Measurements from ENCODE around the gene PRKAA1. TPM values are rescaled to one million over a fixed set of nuclear protein-coding genes. Genes with fewer than 3 reads are reported as not detected.

Gene PRKAA1
- polyA plus RNA-seq, 1 donor from 2014 or later: 66.9 TPM

- Histone ChIP-seq H3K4me3 (ENCODE audit: low read length) (no peak overlapping the region), H3K4me2 (ENCODE audit: low read length) (no peak overlapping the region), H3K36me3 (ENCODE audit: insufficient read depth, low read length) (no peaks in the 10 kb centered on the region), H2AFZ (ENCODE audit: low read depth, low read length) (no peak overlapping the region), H3K27me3 (ENCODE audit: insufficient read depth, low read depth, low read length) (no peaks in the 10 kb centered on the region), H3K79me2 (replicated peaks; ENCODE audit: insufficient read depth, low read length) (peaks cover 27% of the 10 kb centered on the region), H3F3A (ENCODE audit: insufficient read depth, low read length, poor library complexity, severe bottlenecking) (no peaks in the 10 kb centered on the region), H3K9ac (ENCODE audit: low read length) (no peak overlapping the region), H4K20me1 (ENCODE audit: insufficient read depth) (no peaks in the 10 kb centered on the region), H3K27ac (ENCODE audit: low read length) (no peak overlapping the region), H3K9me2 (ENCODE audit: insufficient read depth, low read length) (no peaks in the 10 kb centered on the region), H3K9me3 (ENCODE audit: low read length) (no peaks in the 10 kb centered on the region)
- TF ChIP-seq TAF1 (IDR thresholded peaks at IDR 0.05; ENCODE audit: low read depth): no peak
- no peak for TF ChIP-seq MXI1 (conservative IDR thresholded peaks at IDR 0.05; ENCODE audit: poor library complexity, severe bottlenecking)
- no peak for TF ChIP-seq EZH2 (IDR thresholded peaks at IDR 0.05; ENCODE audit: borderline replicate concordance, insufficient read depth, low read length, poor library complexity, severe bottlenecking)
- TF ChIP-seq SMC3 (conservative IDR thresholded peaks at IDR 0.05; ENCODE audit: poor library complexity): no peak
- TF ChIP-seq POLR2AphosphoS5 (IDR thresholded peaks at IDR 0.05): no peak
- no peak for TF ChIP-seq RAD21 (conservative IDR thresholded peaks at IDR 0.05)
- TF ChIP-seq CTCF (IDR thresholded peaks at IDR 0.05; ENCODE audit: poor library complexity, severe bottlenecking): no peak
- TF ChIP-seq EP300 (conservative IDR thresholded peaks at IDR 0.05; ENCODE audit: poor library complexity, severe bottlenecking): no peak
- no peak for TF ChIP-seq REST (IDR thresholded peaks at IDR 0.05; ENCODE audit: borderline replicate concordance)
Observed at GRCh38 chr5:40757400-40757799, 40.8 kb downstream of the PRKAA1 start.

GRCh38 chr5:40755407-40756365, 42.5 kb downstream of the PRKAA1 start, which contains the start of gene TTC33:
TSS of gene TTC33 (minus strand) at chr5:40755961. CDS start at chr5:40747018, 8,943 bp downstream.
- TF ChIP-seq POLR2AphosphoS5 (IDR thresholded peaks at IDR 0.05) (peak; percentile 76), CTCF (IDR thresholded peaks at IDR 0.05; ENCODE audit: poor library complexity, severe bottlenecking) (peak; percentile 91), RAD21 (conservative IDR thresholded peaks at IDR 0.05) (peak; percentile 67), TAF1 (IDR thresholded peaks at IDR 0.05; ENCODE audit: low read depth) (peak; percentile 59), SMC3 (conservative IDR thresholded peaks at IDR 0.05; ENCODE audit: poor library complexity) (peak; percentile 71), MXI1 (conservative IDR thresholded peaks at IDR 0.05; ENCODE audit: poor library complexity, severe bottlenecking) (peak; percentile 78), REST (IDR thresholded peaks at IDR 0.05; ENCODE audit: borderline replicate concordance) (no peak), EZH2 (IDR thresholded peaks at IDR 0.05; ENCODE audit: borderline replicate concordance, insufficient read depth, low read length, poor library complexity, severe bottlenecking) (no peak), EP300 (conservative IDR thresholded peaks at IDR 0.05; ENCODE audit: poor library complexity, severe bottlenecking) (no peak)
- no peaks in the 10 kb centered on the region for H4K20me1 ChIP-seq (ENCODE audit: insufficient read depth)
- no peaks in the 10 kb centered on the region for H3F3A ChIP-seq (ENCODE audit: insufficient read depth, low read length, poor library complexity, severe bottlenecking)
- no peaks in the 10 kb centered on the region for H3K36me3 ChIP-seq (ENCODE audit: insufficient read depth, low read length)
- peaks cover 28% of the 10 kb centered on the region for H3K79me2 ChIP-seq (replicated peaks; ENCODE audit: insufficient read depth, low read length)
- H3K27me3 ChIP-seq (ENCODE audit: insufficient read depth, low read depth, low read length): no peaks in the 10 kb centered on the region
- no peaks in the 10 kb centered on the region for H3K9me2 ChIP-seq (ENCODE audit: insufficient read depth, low read length)
- H3K4me3 ChIP-seq (ENCODE audit: low read length): peak within 1 kb of the TSS; percentile 90
- peak within 1 kb of the TSS; percentile 80 for H3K4me2 ChIP-seq (ENCODE audit: low read length)
- peaks cover 4% of the 10 kb centered on the region for H3K9me3 ChIP-seq (ENCODE audit: low read length)
- H2AFZ ChIP-seq (ENCODE audit: low read depth, low read length): peak within 1 kb of the TSS; percentile 88
- H3K9ac ChIP-seq (ENCODE audit: low read length): peak within 1 kb of the TSS; percentile 95
- H3K27ac ChIP-seq (ENCODE audit: low read length): peak within 1 kb of the TSS; percentile 92

Data from neural cell (in vitro differentiated cells).